Renal cortical epithelial cell (primary cell): Measurements from ENCODE around the gene KLK14. TPM values are rescaled to one million over a fixed set of nuclear protein-coding genes. Genes with fewer than 3 reads are reported as not detected.

ENCODE experiments used
- DNase-seq: peaks from one replicate; pipeline ENCODE4 v3.0.0-alpha.2; 2011; ENCODE audit warnings: low read depth
- total RNA-seq: library from RNA; depleted of rRNA; stranded (reverse); fragments of >200 nt; gene quantifications from 2 replicates; pipeline ENCODE4 v1.2.3, GENCODE V29; 2014

The KLK14 gene
- total RNA-seq, result not detected in 2 replicates

GRCh38 chr19:51082611-51083010 lies at the start of gene KLK14:
Gene KLK14, minus strand, starts transcription at chr19:51082887. Its CDS starts 273 bp downstream, at chr19:51082614.
- DNase-seq, result no peak

GRCh38 chr19:51131780-51132680 lies 49.3 kb upstream of the KLK14 start:
- no peak for DNase-seq

GRCh38 chr19:51129716-51130115 lies 47.0 kb upstream of the KLK14 start:
- no peak for DNase-seq

GRCh38 chr19:51128227-51128626 lies 45.5 kb upstream of the KLK14 start:
- no peak for DNase-seq

GRCh38 chr19:51127755-51128154 lies 45.1 kb upstream of the KLK14 start:
- DNase-seq, result no peak

GRCh38 chr19:51127032-51127431 lies 44.3 kb upstream of the KLK14 start:
- DNase-seq, result no peak

- no peak for DNase-seq
These were observed 42.9 kb upstream of the KLK14 start for GRCh38 chr19:51125421-51126075.

- no peak for DNase-seq
These were observed 42.0 kb upstream of the KLK14 start, which contains the start of gene SIGLEC9 for GRCh38 chr19:51124729-51125128. Gene SIGLEC9, plus strand, starts transcription at chr19:51124906. Its CDS starts 69 bp downstream, at chr19:51124975.

GRCh38 chr19:51124216-51124615 lies 41.5 kb upstream of the KLK14 start:
- DNase-seq, result no peak

- no peak for DNase-seq
These were observed 41.1 kb upstream of the KLK14 start for GRCh38 chr19:51123802-51124201.

- no peak for DNase-seq
These were observed 40.7 kb upstream of the KLK14 start for GRCh38 chr19:51123381-51123800.

- DNase-seq, result peak; percentile 10
These were observed 39.7 kb upstream of the KLK14 start for GRCh38 chr19:51122112-51122981.

GRCh38 chr19:51121257-51121656 lies 38.6 kb upstream of the KLK14 start:
- no peak for DNase-seq

- DNase-seq, result no peak
These were observed 37.5 kb upstream of the KLK14 start for GRCh38 chr19:51120160-51120559.

- DNase-seq, result no peak
These were observed 36.9 kb upstream of the KLK14 start for GRCh38 chr19:51119611-51120010.

- no peak for DNase-seq
These were observed 36.4 kb upstream of the KLK14 start for GRCh38 chr19:51119101-51119500.

- DNase-seq, result no peak
These were observed 34.1 kb upstream of the KLK14 start for GRCh38 chr19:51116736-51117286.

GRCh38 chr19:51114087-51114729 lies 31.5 kb upstream of the KLK14 start:
- no peak for DNase-seq

GRCh38 chr19:51111606-51112005 lies 28.9 kb upstream of the KLK14 start:
- DNase-seq, result no peak

GRCh38 chr19:51110666-51110971 lies 27.9 kb upstream of the KLK14 start:
- no peak for DNase-seq

GRCh38 chr19:51108805-51109146 lies 26.1 kb upstream of the KLK14 start:
- no peak for DNase-seq
